PC-3 (cell line): ENCODE measurements around the gene LYRM1.

Experiments used
- CTCF ChIP-seq: fragments of 300-600 bp; sonication (generic); conservative IDR thresholded peaks from 2 replicates; pipeline ENCODE4 v1.5.1; 2017; ENCODE audit warnings: antibody characterized with exemption, low read depth, mild to moderate bottlenecking, low read length
- EZH2 ChIP-seq: fragments of 300-600 bp; sonication (generic); IDR thresholded peaks from one replicate; pipeline ENCODE4 v1.6.1; 2017; ENCODE audit warnings: antibody characterized with exemption, mild to moderate bottlenecking, low read length; ENCODE audit not compliant: unreplicated experiment
- EZH2phosphoT487 ChIP-seq: fragments of 300-600 bp; sonication (generic); IDR thresholded peaks from 2 replicates; pipeline ENCODE4 v1.6.1; 2018; ENCODE audit warnings: mild to moderate bottlenecking, antibody characterized with exemption, low read length, borderline replicate concordance

DNA sequence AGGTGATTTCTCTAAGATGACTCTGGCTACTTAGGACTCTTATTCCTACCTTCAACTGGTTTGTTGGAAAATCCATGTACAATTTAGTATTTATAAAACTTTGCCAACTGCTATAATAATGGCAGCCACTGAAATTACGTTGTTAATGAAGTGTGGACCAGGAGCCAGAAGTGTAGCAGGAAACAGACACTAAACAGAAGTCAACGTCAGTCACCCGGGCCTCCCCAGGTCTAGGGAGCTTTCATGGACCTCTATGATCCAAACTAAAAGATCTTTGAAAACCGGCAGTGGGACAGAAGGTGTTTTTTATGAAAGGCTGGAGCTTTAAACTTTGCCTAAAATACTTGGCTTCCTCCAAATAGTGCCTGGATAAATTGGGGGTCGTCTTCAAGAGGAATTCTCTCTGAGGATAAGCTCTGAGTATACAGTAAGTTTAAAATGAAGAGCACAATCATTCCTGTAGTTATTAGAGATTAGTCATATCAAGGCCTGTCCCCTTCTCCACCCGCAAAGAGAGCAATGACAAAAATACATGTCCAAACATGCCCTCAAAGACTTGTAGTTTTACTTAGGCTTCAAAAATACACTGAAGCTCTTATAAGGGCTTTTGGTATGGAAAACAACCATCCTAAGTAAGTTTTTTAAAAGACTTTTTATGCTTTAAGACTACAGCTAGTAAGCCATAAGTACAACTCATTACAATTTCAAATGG is 35.0 kb upstream of the LYRM1 start:
- no peak for TF ChIP-seq CTCF
- no peak for TF ChIP-seq EZH2phosphoT487
- TF ChIP-seq EZH2, result no peak
